ENCODE data around the gene STX3. TPM values are rescaled to one million over a fixed set of nuclear protein-coding genes. Genes with fewer than 3 reads are reported as not detected.

Gene STX3
- 33.5 TPM for total RNA-seq

GRCh38 chr11:59754859-59755700 lies at the start of gene STX3:
STX3 (plus strand) TSS chr11:59755376; CDS start chr11:59755606, 230 bp downstream.

GRCh38 chr11:59713745-59714144 lies 41.4 kb upstream of the STX3 start, which contains the start of gene OR10V1:
OR10V1 (minus strand) TSS chr11:59713845; CDS start chr11:59713845, 0 bp downstream.

GRCh38 chr11:59810189-59810910 lies 55.2 kb downstream of the STX3 start, which contains the start of gene MRPL16:
MRPL16 (minus strand) TSS chr11:59810778; CDS start chr11:59810658, 120 bp downstream.

GRCh38 chr11:59845399-59845798 lies 90.2 kb downstream of the STX3 start, which contains the start of gene CBLIF:
CBLIF (minus strand) TSS chr11:59845499; CDS start chr11:59845453, 46 bp downstream.

Other genes with a start within 250 kb of the STX3 start
- not detected for gene OR4D9, start 243.8 kb upstream of the STX3 start, total RNA-seq
- gene OSBP, start 139.6 kb upstream of the STX3 start, total RNA-seq: 44.6 TPM
- gene PATL1, start 86.3 kb upstream of the STX3 start, total RNA-seq: 10.0 TPM
- gene OR10V1, start 41.5 kb upstream of the STX3 start, total RNA-seq: not detected
- gene MRPL16, start 55.4 kb downstream of the STX3 start, total RNA-seq: 36.0 TPM
- 0.53 TPM for gene CBLIF, start 90.1 kb downstream of the STX3 start, total RNA-seq
- 1.4 TPM for gene TCN1, start 111.1 kb downstream of the STX3 start, total RNA-seq
- not detected for gene OOSP3, start 123.4 kb downstream of the STX3 start, total RNA-seq
- gene OOSP1, start 183.1 kb downstream of the STX3 start, total RNA-seq: not detected
- not detected for gene OOSP4A, start 208.7 kb downstream of the STX3 start, total RNA-seq

Measured in metanephros (tissue), 1 donor.